ENCODE data around the gene CDC14A.
"Not testable (repeated sequence)": the region's sequence is repeated elsewhere in the genome, so short reads cannot be mapped to it uniquely, and the experiment has no call there.

Gene CDC14A

DNA sequence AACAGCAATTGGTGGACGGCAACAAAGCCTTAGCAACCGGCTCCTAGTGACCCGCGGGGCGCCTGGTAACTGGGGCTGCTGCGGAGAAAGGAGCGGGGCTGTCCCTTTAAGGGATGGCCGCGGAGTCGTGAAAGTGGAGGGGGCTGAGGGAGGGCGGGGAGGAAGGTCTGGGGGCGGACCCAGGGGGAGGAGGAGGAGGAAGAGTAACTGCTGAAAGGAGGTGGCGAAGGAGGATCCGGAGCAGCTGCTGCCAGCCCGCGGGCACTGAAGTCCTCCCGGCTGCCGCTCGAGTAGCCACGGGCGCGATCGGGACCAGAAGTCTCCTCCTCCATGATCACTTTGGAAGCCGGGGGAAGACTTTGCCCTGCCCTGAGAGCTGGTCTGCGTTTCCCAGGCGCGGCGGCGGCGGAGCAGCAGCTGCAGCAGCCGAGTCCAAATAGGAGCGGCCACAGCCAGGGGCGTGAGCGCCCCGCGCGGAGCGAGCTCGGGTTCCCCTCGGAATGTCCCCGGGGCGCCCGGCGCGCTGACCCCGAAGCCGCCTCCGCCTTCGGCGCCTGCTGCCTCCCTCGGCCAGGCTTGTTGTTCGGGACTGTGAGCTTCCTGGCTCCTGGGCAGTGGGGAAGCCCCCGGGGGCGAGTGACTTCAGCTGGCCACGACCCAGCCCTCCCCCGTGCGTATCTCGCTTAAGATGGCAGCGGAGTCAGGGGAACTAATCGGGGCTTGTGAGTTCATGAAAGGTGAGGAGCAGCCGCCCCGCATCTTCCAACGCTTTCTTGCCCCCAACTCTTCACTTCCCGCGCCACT, at the start of gene CDC14A:
TSS of gene CDC14A (plus strand) at position 240 of the 804 bp plus-strand sequence. CDS start at position 689, 449 bp downstream.
- peak; percentile 81 for DNase-seq

DNA sequence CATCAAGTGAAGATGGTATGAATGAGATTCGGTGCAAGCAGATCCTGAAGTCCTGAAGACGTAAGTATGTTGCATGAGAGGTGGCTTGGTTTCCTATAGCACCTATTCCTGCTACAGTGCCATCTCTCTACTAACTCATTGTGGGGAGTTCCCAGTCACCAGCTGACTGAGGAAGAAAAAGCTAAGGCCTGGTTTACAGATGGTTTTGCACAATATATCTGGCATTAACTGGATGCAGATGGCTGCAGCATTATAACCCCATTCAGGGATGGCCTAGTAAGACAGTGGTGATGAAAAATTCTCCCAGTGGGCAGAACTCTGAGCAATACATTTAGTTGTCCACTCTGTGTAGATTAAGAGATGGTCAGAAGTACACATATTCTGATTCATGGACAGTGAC, 49.6 kb upstream of the CDC14A start:
- no peak for DNase-seq

- no peak for DNase-seq
Observed at GRCh38 chr1:100304227-100304626, 48.1 kb upstream of the CDC14A start.

- no peak for DNase-seq
Observed at GRCh38 chr1:100304921-100305320, 47.4 kb upstream of the CDC14A start.

- no peak for DNase-seq
Observed at GRCh38 chr1:100305954-100306353, 46.4 kb upstream of the CDC14A start.

- DNase-seq: no peak
Observed at GRCh38 chr1:100306735-100307313, 45.5 kb upstream of the CDC14A start.

- no peak for DNase-seq
Observed at GRCh38 chr1:100308777-100309176, 43.5 kb upstream of the CDC14A start.

DNA sequence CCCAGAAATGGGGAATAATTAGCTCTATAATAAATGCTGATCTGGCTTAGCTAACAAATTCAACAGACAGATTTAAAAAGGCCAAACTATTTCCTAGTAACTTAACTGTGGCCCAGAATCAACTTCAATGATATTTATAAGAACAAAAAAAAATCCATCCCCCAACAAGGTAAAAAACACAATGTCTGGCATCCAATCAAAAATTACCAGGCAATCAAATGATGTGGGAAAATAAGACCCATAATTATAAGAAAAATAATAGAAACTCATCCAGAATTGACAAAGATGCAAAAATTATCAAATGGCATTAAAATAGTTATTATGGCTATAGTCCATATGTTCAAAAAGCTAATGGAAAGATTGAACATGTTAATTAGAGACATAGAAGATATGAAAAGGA, 42.4 kb upstream of the CDC14A start:
- no peak for DNase-seq

DNA sequence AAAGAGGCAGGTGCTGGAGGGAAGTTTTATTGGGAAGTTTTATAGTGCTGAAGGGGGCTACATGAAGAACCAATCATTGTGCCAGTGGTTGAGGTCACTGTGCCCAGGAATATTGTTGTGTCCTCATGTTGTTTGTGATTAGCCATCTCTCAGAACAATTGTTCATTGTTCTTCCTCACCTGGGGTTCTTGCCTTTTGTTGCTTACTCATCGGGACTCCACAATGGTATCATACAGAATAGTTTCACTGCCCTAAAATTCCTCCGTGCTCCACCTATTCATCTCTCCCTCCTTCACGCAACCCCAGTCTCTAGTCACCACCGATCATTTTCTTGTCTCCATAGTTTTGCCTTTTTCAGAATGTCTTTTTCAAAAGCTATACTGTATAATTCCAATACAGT, 38.9 kb upstream of the CDC14A start:
- no peak for DNase-seq

- no peak for DNase-seq
Observed at GRCh38 chr1:100316622-100317021, 35.7 kb upstream of the CDC14A start.

- no peak for DNase-seq
Observed at GRCh38 chr1:100320311-100321099, 31.8 kb upstream of the CDC14A start.

DNA sequence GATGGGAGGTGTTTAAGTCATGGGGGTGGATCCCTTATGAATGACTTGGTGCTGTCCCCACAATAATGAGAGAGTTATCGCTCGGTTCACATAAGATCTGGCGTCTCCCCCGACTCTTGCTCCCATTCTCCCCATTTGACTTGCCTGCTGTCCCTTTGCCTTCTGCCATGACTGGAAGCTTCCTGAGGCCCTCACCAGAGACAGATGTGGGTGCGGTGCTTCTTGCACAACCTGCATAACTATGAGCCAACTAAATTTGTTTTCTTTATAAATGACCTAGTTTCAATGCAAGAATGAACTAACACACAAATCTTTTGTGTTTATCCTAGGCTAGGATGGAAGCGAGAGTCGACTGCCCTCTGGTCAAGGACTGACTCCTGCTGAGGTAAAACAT, 31.2 kb upstream of the CDC14A start:
- DNase-seq: no peak

DNA sequence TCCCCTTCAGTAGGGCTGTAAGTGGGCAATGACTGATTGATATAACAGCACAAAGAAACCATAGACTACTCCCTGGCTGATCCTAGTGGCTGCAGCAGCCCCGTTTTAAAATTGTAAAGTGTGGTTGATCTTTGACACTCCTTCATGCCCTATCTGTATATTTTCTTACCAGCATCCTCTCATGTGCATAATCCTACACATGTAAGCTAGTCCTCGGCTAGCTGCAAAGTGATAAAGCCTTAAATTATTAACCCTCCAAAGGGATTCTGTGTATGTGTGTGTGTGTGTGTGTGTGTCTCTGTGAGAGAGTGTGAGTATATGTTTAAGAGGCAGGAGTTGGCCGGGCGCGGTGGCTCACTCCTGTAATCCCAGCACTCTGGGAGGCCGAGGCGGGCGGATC, 30.8 kb upstream of the CDC14A start:
- no peak for DNase-seq

DNA sequence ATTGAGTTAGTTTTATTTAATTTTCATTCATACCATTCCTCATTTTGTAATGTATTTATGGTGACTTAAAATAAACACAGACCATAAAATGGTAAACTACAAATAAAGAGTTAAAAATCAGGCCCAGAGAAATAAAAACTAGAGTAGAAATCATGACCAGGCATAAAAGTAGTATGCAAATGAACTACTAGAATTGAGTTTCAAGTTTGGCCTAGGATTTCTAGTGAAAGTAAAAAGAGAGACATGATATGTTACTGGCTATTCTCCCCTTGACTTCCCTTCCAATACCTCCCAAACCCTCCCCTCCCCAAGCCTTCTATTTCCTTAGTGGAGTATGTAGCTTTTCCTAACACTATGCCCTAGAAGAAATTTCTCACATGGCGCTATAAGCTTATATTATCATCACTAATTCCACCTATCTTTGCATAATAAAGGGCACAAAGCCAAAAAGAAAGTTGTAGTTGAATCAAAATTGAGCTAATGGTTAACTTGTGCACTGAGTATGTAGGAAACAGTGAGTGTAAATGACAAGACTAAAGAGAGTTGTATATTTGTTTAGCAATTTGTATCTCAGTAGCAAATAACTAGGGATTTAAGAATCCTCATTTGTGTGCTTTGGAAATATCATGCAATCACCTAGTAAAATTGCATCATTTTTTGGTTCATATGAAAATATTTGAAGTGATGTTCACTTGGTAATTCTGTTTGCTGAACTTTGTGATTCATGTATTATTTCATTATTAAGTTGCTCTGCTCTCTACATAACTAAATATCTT, 29.7 kb upstream of the CDC14A start:
- no peak for DNase-seq

GRCh38 chr1:100323419-100324106, 28.7 kb upstream of the CDC14A start:
- DNase-seq: no peak

- no peak for DNase-seq
Observed at GRCh38 chr1:100325415-100326324, 26.6 kb upstream of the CDC14A start.

DNA sequence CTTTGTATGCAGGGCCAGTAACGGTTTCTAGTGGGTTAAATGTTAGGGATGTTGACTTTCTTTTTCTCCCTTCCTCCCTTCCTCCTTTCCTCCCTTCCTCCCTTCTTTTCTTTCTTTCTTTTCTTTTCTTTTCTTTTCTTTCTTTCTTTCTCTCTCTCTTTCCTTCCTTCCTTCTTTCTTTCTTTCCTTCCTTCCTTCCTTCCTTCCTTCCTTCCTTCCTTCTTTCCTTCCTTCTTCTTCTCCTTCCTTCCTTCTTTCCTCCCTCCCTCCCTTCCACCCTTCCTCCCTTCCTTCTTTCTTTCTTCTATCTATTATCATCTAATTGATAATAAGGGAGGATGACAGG, 26.0 kb upstream of the CDC14A start:
- not testable (repeated sequence) for DNase-seq

GRCh38 chr1:100328133-100328532, 24.2 kb upstream of the CDC14A start:
- DNase-seq: no peak

- not testable (repeated sequence) for DNase-seq
Observed at GRCh38 chr1:100331146-100331545, 21.2 kb upstream of the CDC14A start.

GRCh38 chr1:100332331-100332730, 20.0 kb upstream of the CDC14A start:
- no peak for DNase-seq

DNA sequence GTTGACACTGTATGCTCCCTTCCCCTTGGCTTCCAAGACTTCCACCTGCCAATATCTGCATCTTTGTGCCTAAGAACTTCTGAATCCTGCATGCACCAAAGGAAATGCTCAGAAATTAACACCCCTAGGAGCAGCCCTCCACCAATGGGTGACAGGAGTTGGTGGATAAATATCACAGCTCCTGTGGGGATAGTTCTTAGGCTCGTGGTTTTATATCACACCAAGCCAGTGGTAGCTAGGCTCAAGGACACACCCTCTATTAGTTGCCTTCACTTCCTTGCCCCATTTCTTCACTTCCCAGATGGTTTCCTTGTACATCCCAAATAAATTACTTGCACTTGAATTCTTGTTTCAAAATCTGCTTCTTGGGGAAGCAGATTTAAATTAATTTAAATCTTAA, 16.9 kb upstream of the CDC14A start:
- DNase-seq: no peak
